HEK293 (cell line): Measurements from ENCODE around the gene LRRC8B.

Source experiments
- CTCF ChIA-PET: fragments of 350-600 bp; formaldehyde crosslinking; extraction: SDS; loops from one replicate; lab custom pipeline; 2021; ENCODE audit warnings: antibody characterized with exemption; lab: Yijun Ruan, JAX
- POLR2A ChIA-PET: fragments of 300-600 bp; formaldehyde crosslinking; extraction: SDS; loops from one replicate; lab custom pipeline; 2020; ENCODE audit warnings: antibody characterized with exemption, inconsistent platforms; lab: Yijun Ruan, JAX
- H3K27ac ChIP-seq: fragments of 200-500 bp; sonication (Bioruptor generic); 2 replicates; pipeline ENCODE4 v1.5.1; 2014; ENCODE audit warnings: low read depth, low read length, control low read depth, inconsistent platforms; ENCODE audit errors: extremely low read depth
- H3K36me3 ChIP-seq, 2 experiments: fragments of 200-500 bp in 1 of 2; sonication (Bioruptor generic) in 1 of 2; 1 replicate in 1 of 2; 2 replicates in 1 of 2; pipeline ENCODE4 v1.5.1; 2014 to 2017; ENCODE audit warnings: inconsistent platforms in 2 of 2, low read length in 2 of 2; ENCODE audit not compliant: control insufficient read depth in 2 of 2, insufficient read depth in 1 of 2
- H3K4me1 ChIP-seq: fragments of 200-500 bp; sonication (Bioruptor generic); 2 replicates; pipeline ENCODE4 v1.5.1; 2014; ENCODE audit warnings: mild to moderate bottlenecking, low read length, inconsistent platforms; ENCODE audit not compliant: control insufficient read depth, insufficient read depth
- H3K4me3 ChIP-seq: 2 replicates; pipeline ENCODE4 v1.5.1; 2011; ENCODE audit warnings: low read depth, mild to moderate bottlenecking, control low read depth, low read length, moderate library complexity
- H3K9me3 ChIP-seq: fragments of 200-500 bp; sonication (Bioruptor generic); 2 replicates; pipeline ENCODE4 v1.5.1; 2014; ENCODE audit warnings: low read depth, low read length, inconsistent platforms; ENCODE audit not compliant: control insufficient read depth, insufficient read depth
- EGR2 ChIP-seq: fragments of 450-650 bp; formaldehyde crosslinking; IDR thresholded peaks from 2 replicates; pipeline ENCODE4 v1.5.1; 2016; ENCODE audit warnings: low read depth, missing biosample characterization, missing genetic modification characterization
- KLF1 ChIP-seq: fragments of 450-650 bp; formaldehyde crosslinking; IDR thresholded peaks from 2 replicates; pipeline ENCODE4 v1.5.1; 2016; ENCODE audit warnings: missing biosample characterization, missing genetic modification characterization
- KLF16 ChIP-seq: fragments of 450-650 bp; formaldehyde crosslinking; IDR thresholded peaks from 2 replicates; pipeline ENCODE4 v1.5.1; 2017; ENCODE audit warnings: missing biosample characterization, missing genetic modification characterization
- KLF7 ChIP-seq: fragments of 450-650 bp; formaldehyde crosslinking; IDR thresholded peaks from 2 replicates; pipeline ENCODE4 v1.5.1; 2016; ENCODE audit warnings: missing biosample characterization, missing genetic modification characterization, borderline replicate concordance
- PATZ1 ChIP-seq: fragments of 450-650 bp; formaldehyde crosslinking; IDR thresholded peaks from 2 replicates; pipeline ENCODE4 v1.5.1; 2016; ENCODE audit warnings: missing biosample characterization, missing genetic modification characterization
- PRDM10 ChIP-seq: fragments of 450-650 bp; formaldehyde crosslinking; IDR thresholded peaks from 2 replicates; pipeline ENCODE4 v1.5.1; 2016; ENCODE audit warnings: missing biosample characterization, missing genetic modification characterization
- SP2 ChIP-seq: fragments of 450-650 bp; formaldehyde crosslinking; IDR thresholded peaks from 2 replicates; pipeline ENCODE4 v1.5.1; 2016; ENCODE audit warnings: missing biosample characterization, missing genetic modification characterization
- ZBTB20 ChIP-seq: fragments of 450-650 bp; formaldehyde crosslinking; IDR thresholded peaks from 2 replicates; pipeline ENCODE4 v1.5.1; 2016; ENCODE audit warnings: missing biosample characterization, missing genetic modification characterization
- ZBTB8A ChIP-seq: fragments of 450-650 bp; formaldehyde crosslinking; IDR thresholded peaks from 2 replicates; pipeline ENCODE4 v1.5.1; 2016; ENCODE audit warnings: missing biosample characterization, missing genetic modification characterization
- ZFP3 ChIP-seq: fragments of 450-650 bp; formaldehyde crosslinking; IDR thresholded peaks from 2 replicates; pipeline ENCODE4 v1.5.1; 2016; ENCODE audit warnings: low read depth, missing biosample characterization, missing genetic modification characterization
- ZFP69B ChIP-seq: fragments of 450-650 bp; formaldehyde crosslinking; IDR thresholded peaks from 2 replicates; pipeline ENCODE4 v1.5.1; 2016; ENCODE audit warnings: missing biosample characterization, missing genetic modification characterization
- ZNF10 ChIP-seq: fragments of 450-650 bp; formaldehyde crosslinking; IDR thresholded peaks from 2 replicates; pipeline ENCODE4 v1.5.1; 2017; ENCODE audit warnings: missing biosample characterization, missing genetic modification characterization
- ZNF114 ChIP-seq: fragments of 450-650 bp; formaldehyde crosslinking; IDR thresholded peaks from 2 replicates; pipeline ENCODE4 v1.5.0; 2017; ENCODE audit warnings: missing biosample characterization, missing genetic modification characterization
- ZNF23 ChIP-seq: fragments of 450-650 bp; formaldehyde crosslinking; IDR thresholded peaks from 2 replicates; pipeline ENCODE4 v1.5.1; 2016; ENCODE audit warnings: missing biosample characterization, missing genetic modification characterization, borderline replicate concordance
- ZNF423 ChIP-seq: fragments of 450-650 bp; formaldehyde crosslinking; IDR thresholded peaks from 2 replicates; pipeline ENCODE4 v1.5.1; 2016; ENCODE audit warnings: missing biosample characterization, missing genetic modification characterization
- ZNF426 ChIP-seq: fragments of 450-650 bp; formaldehyde crosslinking; IDR thresholded peaks from 2 replicates; pipeline ENCODE4 v1.5.1; 2017; ENCODE audit warnings: missing biosample characterization, missing genetic modification characterization, mild to moderate bottlenecking, inconsistent platforms, moderate library complexity
- ZNF510 ChIP-seq: fragments of 450-650 bp; formaldehyde crosslinking; IDR thresholded peaks from 2 replicates; pipeline ENCODE4 v1.5.1; 2018; ENCODE audit warnings: mild to moderate bottlenecking, missing genetic modification characterization, missing biosample characterization; ENCODE audit not compliant: insufficient replicate concordance
- ZNF513 ChIP-seq: fragments of 450-650 bp; IDR thresholded peaks from 2 replicates; pipeline ENCODE4 v1.5.1; 2018; ENCODE audit warnings: missing biosample characterization, missing genetic modification characterization
- ZNF530 ChIP-seq: fragments of 450-650 bp; formaldehyde crosslinking; IDR thresholded peaks from 2 replicates; pipeline ENCODE4 v1.5.1; 2016; ENCODE audit warnings: low read depth, missing biosample characterization, missing genetic modification characterization
- ZNF561 ChIP-seq: fragments of 450-650 bp; IDR thresholded peaks from 2 replicates; pipeline ENCODE4 v1.5.1; 2018; ENCODE audit warnings: missing biosample characterization, missing genetic modification characterization, borderline replicate concordance
- ZNF610 ChIP-seq: fragments of 450-650 bp; formaldehyde crosslinking; IDR thresholded peaks from 2 replicates; pipeline ENCODE4 v1.5.1; 2016; ENCODE audit warnings: missing biosample characterization, missing genetic modification characterization, borderline replicate concordance
- ZNF670 ChIP-seq: fragments of 450-650 bp; formaldehyde crosslinking; IDR thresholded peaks from 2 replicates; pipeline ENCODE4 v1.5.1; 2016; ENCODE audit warnings: missing biosample characterization, missing genetic modification characterization, low read depth
- ZNF692 ChIP-seq: fragments of 450-650 bp; formaldehyde crosslinking; IDR thresholded peaks from 2 replicates; pipeline ENCODE4 v1.5.1; 2016; ENCODE audit warnings: missing biosample characterization, missing genetic modification characterization
- ZNF76 ChIP-seq: fragments of 450-650 bp; formaldehyde crosslinking; IDR thresholded peaks from 2 replicates; pipeline ENCODE4; 2016; ENCODE audit warnings: low read depth, missing biosample characterization, missing genetic modification characterization, borderline replicate concordance
- ZNF785 ChIP-seq: fragments of 450-650 bp; formaldehyde crosslinking; IDR thresholded peaks from 2 replicates; pipeline ENCODE4 v1.5.1; 2016; ENCODE audit warnings: missing biosample characterization, missing genetic modification characterization
- ZNF837 ChIP-seq: fragments of 450-650 bp; formaldehyde crosslinking; IDR thresholded peaks from 2 replicates; pipeline ENCODE4 v1.5.1; 2016; ENCODE audit warnings: missing biosample characterization, missing genetic modification characterization

Gene LRRC8B

GRCh38 chr1:89632657-89633247, 108.1 kb downstream of the LRRC8B start, which contains the start of gene LRRC8C (continued):
- peak; percentile 97 for TF ChIP-seq ZBTB20 (tag by site-specific recombination)
- TF ChIP-seq KLF16 (tag by site-specific recombination): peak; percentile 62; the same call in 1 of the 2 replicates
- TF ChIP-seq ZNF837 (tag by site-specific recombination): no peak
- TF ChIP-seq ZNF561 (tag by site-specific recombination): peak; percentile 59; the same call in 1 of the 2 replicates
- peak; percentile 55 for TF ChIP-seq SP2
- peak; percentile 32; the same call in 1 of the 2 replicates for TF ChIP-seq ZNF513 (tag by site-specific recombination)
- TF ChIP-seq ZNF510 (tag by site-specific recombination): peak; percentile 97
- no peak for TF ChIP-seq ZNF10 (tag by site-specific recombination)
- peak; percentile 25; the same call in 1 of the 2 replicates for TF ChIP-seq PATZ1 (tag by site-specific recombination)
- TF ChIP-seq KLF1: 0 out of 2 replicates have a peak, but pooled peaks have one; percentile 35
- no peak for TF ChIP-seq ZNF670
- TF ChIP-seq EGR2 (tag by site-specific recombination): peak; percentile 85
- no peak for TF ChIP-seq ZNF23 (tag by site-specific recombination)
- no peak for TF ChIP-seq ZFP3
- TF ChIP-seq PRDM10 (tag by site-specific recombination): peak; percentile 68
- TF ChIP-seq ZNF692: no peak
- TF ChIP-seq ZFP69B (tag by site-specific recombination): no peak

GRCh38 chr1:89633248-89633799, 108.7 kb downstream of the LRRC8B start:
- Histone ChIP-seq H3K36me3 (no peaks in the 10 kb centered on the region), H3K4me1 (peaks cover 6% of the 10 kb centered on the region), H3K27ac (peak overlapping the region; percentile 78), H3K4me3 (peak overlapping the region; percentile 91), H3K9me3 (no peaks in the 10 kb centered on the region)
- CTCF ChIA-PET: interaction anchor here (0.6 to 4.7 kb wide), 4 partner anchors 9 to 1073 kb away, joined by 3 to 33 read pairs (median 3); no protein-coding TSS in a partner anchor
- POLR2A ChIA-PET: interaction anchor here (0.6 to 0.8 kb wide), 3 partner anchors 37 to 1219 kb away, joined by 3 to 4 read pairs (median 4); no protein-coding TSS in a partner anchor
- no peak for TF ChIP-seq ZNF426 (tag by site-specific recombination)
- TF ChIP-seq ZNF692: peak; percentile 15; the same call in 1 of the 2 replicates
- no peak for TF ChIP-seq ZNF670
- TF ChIP-seq ZNF114 (tag by site-specific recombination): no peak
- no peak for TF ChIP-seq KLF7 (tag by site-specific recombination)
- TF ChIP-seq ZNF423 (tag by site-specific recombination): 0 out of 2 replicates have a peak, but pooled peaks have one; percentile 12
- peak; percentile 93; the same call in 1 of the 2 replicates for TF ChIP-seq ZNF530
- TF ChIP-seq ZNF76 (tag by site-specific recombination): peak; percentile 51; the same call in 1 of the 2 replicates
- peak; percentile 66; the same call in 1 of the 2 replicates for TF ChIP-seq ZNF785 (tag by site-specific recombination)
- peak; percentile 62 for TF ChIP-seq ZNF610 (tag by site-specific recombination)
- TF ChIP-seq ZBTB8A: peak; percentile 88
